Neuron (in vitro differentiated cells): ENCODE measurements around the gene ADAMTS19.

Source experiments
- H2AFZ ChIP-seq: one replicate; pipeline ENCODE4 v1.6.1; 2013; ENCODE audit warnings: low read depth, mild to moderate bottlenecking, inconsistent platforms, low read length, moderate library complexity
- H3K27me3 ChIP-seq: one replicate; pipeline ENCODE4 v1.6.1; 2013; ENCODE audit warnings: low read length; ENCODE audit not compliant: insufficient read depth
- H3K36me3 ChIP-seq: one replicate; pipeline ENCODE4 v1.6.1; 2013; ENCODE audit warnings: low read length; ENCODE audit not compliant: insufficient read depth
- H3K4me1 ChIP-seq: one replicate; pipeline ENCODE4 v1.6.1; 2013; ENCODE audit warnings: low read length; ENCODE audit not compliant: insufficient read depth
- H3K4me3 ChIP-seq: 2 replicates; pipeline ENCODE4 v1.5.1; 2013; ENCODE audit warnings: mild to moderate bottlenecking, low read length, moderate library complexity
- H3K9me3 ChIP-seq: one replicate; pipeline ENCODE4 v1.6.1; 2013; ENCODE audit warnings: low read length

Gene ADAMTS19

GRCh38 chr5:129679671-129680070 lies 219.6 kb downstream of the ADAMTS19 start:
- Histone ChIP-seq H3K27me3 (no peaks in the 10 kb centered on the region), H2AFZ (no peak overlapping the region), H3K4me3 (no peak overlapping the region)

GRCh38 chr5:129687941-129688340 lies 227.8 kb downstream of the ADAMTS19 start:
- Histone ChIP-seq H3K27me3 (no peaks in the 10 kb centered on the region), H3K36me3 (no peaks in the 10 kb centered on the region), H3K4me3 (no peak overlapping the region), H3K9me3 (no peaks in the 10 kb centered on the region), H3K4me1 (no peaks in the 10 kb centered on the region), H2AFZ (no peak overlapping the region)

More at GRCh38 chr5:129679671-129680070, 219.6 kb downstream of the ADAMTS19 start:
- Histone ChIP-seq H3K4me1 (no peaks in the 10 kb centered on the region), H3K9me3 (no peaks in the 10 kb centered on the region), H3K36me3 (no peaks in the 10 kb centered on the region)

GRCh38 chr5:129689045-129689444 lies 228.9 kb downstream of the ADAMTS19 start:
- Histone ChIP-seq H3K4me3 (no peak overlapping the region), H3K4me1 (no peaks in the 10 kb centered on the region), H3K9me3 (no peaks in the 10 kb centered on the region), H2AFZ (no peak overlapping the region), H3K36me3 (no peaks in the 10 kb centered on the region), H3K27me3 (no peaks in the 10 kb centered on the region)

DNA sequence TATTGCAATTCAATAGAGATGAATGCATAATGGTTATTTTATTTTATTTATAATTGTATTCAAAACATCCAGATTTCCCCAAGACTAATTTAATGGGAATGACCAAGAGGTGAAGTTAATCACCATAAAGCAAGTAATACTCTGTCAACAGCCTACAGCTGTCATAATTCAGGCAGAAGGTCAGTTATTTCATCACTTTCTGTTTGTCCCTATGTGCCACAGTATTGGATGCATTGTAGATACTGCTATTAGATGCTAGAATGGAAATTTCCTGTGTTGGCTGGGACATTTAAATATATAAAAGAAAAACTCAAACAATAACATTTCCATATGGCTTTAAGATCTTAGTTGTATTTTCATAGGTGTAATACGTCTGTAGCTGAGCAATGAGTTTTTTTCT lies 231.1 kb downstream of the ADAMTS19 start:
- Histone ChIP-seq H3K4me3 (no peak overlapping the region), H3K9me3 (no peaks in the 10 kb centered on the region)

GRCh38 chr5:129696636-129697035 lies 236.5 kb downstream of the ADAMTS19 start:
- H3K27me3 ChIP-seq: no peaks in the 10 kb centered on the region
- no peaks in the 10 kb centered on the region for H3K4me1 ChIP-seq
- H3K4me3 ChIP-seq: no peak overlapping the region

More for the DNA sequence above, 231.1 kb downstream of the ADAMTS19 start:
- Histone ChIP-seq H3K4me1 (no peaks in the 10 kb centered on the region), H2AFZ (no peak overlapping the region), H3K36me3 (no peaks in the 10 kb centered on the region), H3K27me3 (no peaks in the 10 kb centered on the region)

DNA sequence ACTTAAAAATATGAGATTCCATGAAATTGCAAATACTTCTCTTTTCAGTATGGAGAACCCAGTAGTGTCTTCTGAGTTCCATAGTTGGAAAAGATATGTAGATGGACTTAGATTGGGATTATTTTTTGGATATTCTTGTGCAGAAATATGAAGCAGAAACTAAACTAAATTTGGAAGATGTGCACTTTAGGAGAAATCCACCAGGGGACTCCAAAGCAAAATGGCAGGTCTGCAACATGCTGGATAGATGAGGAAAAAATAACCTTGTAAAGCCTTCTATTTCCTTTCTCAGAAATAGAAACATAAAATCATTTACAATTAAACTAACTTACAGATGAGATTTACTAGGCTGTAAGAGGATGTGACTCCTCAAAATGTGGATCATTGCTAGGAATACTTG lies 238.6 kb downstream of the ADAMTS19 start:
- H3K27me3 ChIP-seq: no peaks in the 10 kb centered on the region

More at GRCh38 chr5:129696636-129697035, 236.5 kb downstream of the ADAMTS19 start:
- H3K36me3 ChIP-seq: no peaks in the 10 kb centered on the region
- H2AFZ ChIP-seq: no peak overlapping the region
- H3K9me3 ChIP-seq: no peaks in the 10 kb centered on the region

GRCh38 chr5:129716235-129716634 lies 256.1 kb downstream of the ADAMTS19 start:
- Histone ChIP-seq H3K36me3 (no peaks in the 10 kb centered on the region), H3K4me1 (peaks cover 5% of the 10 kb centered on the region), H3K4me3 (no peak overlapping the region), H3K9me3 (no peaks in the 10 kb centered on the region), H3K27me3 (no peaks in the 10 kb centered on the region), H2AFZ (no peak overlapping the region)

More for the DNA sequence above, 238.6 kb downstream of the ADAMTS19 start:
- Histone ChIP-seq H3K4me1 (no peaks in the 10 kb centered on the region), H2AFZ (no peak overlapping the region), H3K36me3 (no peaks in the 10 kb centered on the region), H3K9me3 (no peaks in the 10 kb centered on the region), H3K4me3 (no peak overlapping the region)

DNA sequence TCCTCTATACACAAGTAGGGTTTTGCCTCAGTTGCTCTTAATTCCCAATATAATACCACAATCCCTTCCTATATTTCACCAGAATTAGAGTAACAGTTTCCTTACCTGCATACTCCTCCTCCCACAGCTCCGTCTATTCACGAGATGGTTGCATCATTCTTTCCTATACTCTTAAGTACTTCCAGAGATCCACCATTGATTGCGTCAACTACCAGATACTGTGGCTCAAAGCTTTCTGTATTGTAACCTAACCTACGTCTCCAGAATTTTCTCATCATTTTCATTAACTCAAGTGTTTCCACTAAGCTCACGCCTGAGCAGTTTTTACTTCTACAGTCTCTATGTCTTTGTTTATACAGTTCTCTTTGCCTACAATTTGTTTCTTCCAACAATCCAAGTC lies 256.6 kb downstream of the ADAMTS19 start:
- Histone ChIP-seq H3K9me3 (no peaks in the 10 kb centered on the region), H3K4me1 (peaks cover 5% of the 10 kb centered on the region), H3K4me3 (no peak overlapping the region), H3K27me3 (no peaks in the 10 kb centered on the region), H3K36me3 (no peaks in the 10 kb centered on the region), H2AFZ (no peak overlapping the region)

- no peak overlapping the region for H3K4me3 ChIP-seq
- peaks cover 5% of the 10 kb centered on the region for H3K4me1 ChIP-seq
- H3K36me3 ChIP-seq: no peaks in the 10 kb centered on the region
- no peaks in the 10 kb centered on the region for H3K9me3 ChIP-seq
- H3K27me3 ChIP-seq: no peaks in the 10 kb centered on the region
- H2AFZ ChIP-seq: no peak overlapping the region
Observed at GRCh38 chr5:129717751-129718310, 257.7 kb downstream of the ADAMTS19 start.

- no peak overlapping the region for H2AFZ ChIP-seq
- no peaks in the 10 kb centered on the region for H3K36me3 ChIP-seq
- H3K4me3 ChIP-seq: no peak overlapping the region
- no peaks in the 10 kb centered on the region for H3K27me3 ChIP-seq
- H3K9me3 ChIP-seq: no peaks in the 10 kb centered on the region
- H3K4me1 ChIP-seq: peaks cover 5% of the 10 kb centered on the region
Observed at GRCh38 chr5:129718471-129719090, 258.5 kb downstream of the ADAMTS19 start.

GRCh38 chr5:129724222-129724621 lies 264.1 kb downstream of the ADAMTS19 start:
- Histone ChIP-seq H3K36me3 (no peaks in the 10 kb centered on the region), H3K4me3 (no peak overlapping the region), H3K27me3 (no peaks in the 10 kb centered on the region), H3K9me3 (no peaks in the 10 kb centered on the region), H3K4me1 (peaks cover 5% of the 10 kb centered on the region), H2AFZ (no peak overlapping the region)

GRCh38 chr5:129724647-129725046 lies 264.5 kb downstream of the ADAMTS19 start:
- Histone ChIP-seq H3K27me3 (no peaks in the 10 kb centered on the region), H3K9me3 (no peaks in the 10 kb centered on the region), H2AFZ (no peak overlapping the region), H3K4me1 (peaks cover 5% of the 10 kb centered on the region), H3K36me3 (no peaks in the 10 kb centered on the region), H3K4me3 (no peak overlapping the region)

DNA sequence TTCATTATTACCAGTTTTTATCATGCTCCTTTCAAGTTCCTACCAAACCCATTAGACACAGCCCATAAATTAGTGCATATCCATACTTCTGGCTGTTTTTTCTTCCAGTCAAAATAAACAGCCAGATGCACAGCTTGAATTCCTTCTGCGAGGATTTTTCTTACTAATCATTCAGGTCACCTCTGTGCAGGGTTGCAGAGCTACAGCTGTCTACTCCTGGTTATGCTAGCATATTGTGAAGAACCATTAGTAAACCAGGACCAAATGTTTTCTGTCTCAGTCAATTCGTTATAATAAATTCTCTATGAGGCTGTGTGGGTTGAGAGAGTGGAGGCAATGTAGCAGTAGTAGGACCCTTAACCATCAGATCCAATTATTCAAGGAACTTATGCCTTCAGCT lies 279.7 kb downstream of the ADAMTS19 start:
- Histone ChIP-seq H2AFZ (no peak overlapping the region), H3K4me1 (no peaks in the 10 kb centered on the region), H3K36me3 (no peaks in the 10 kb centered on the region), H3K27me3 (no peaks in the 10 kb centered on the region), H3K4me3 (no peak overlapping the region), H3K9me3 (no peaks in the 10 kb centered on the region)
